HepG2 (cell line): ENCODE measurements around the gene GABBR2. TPM values are rescaled to one million over a fixed set of nuclear protein-coding genes. Genes with fewer than 3 reads are reported as not detected.
A peak's percentile ranks its signal among the peaks of the same experiment; 100 is the strongest.

ENCODE experiments used
- AHR ChIP-seq: IDR thresholded peaks from 2 replicates; pipeline ENCODE4 v1.6.1; 2018; ENCODE audit warnings: missing genetic modification reagents, missing compliant biosample characterization
- ATF7 ChIP-seq, 2 experiments: fragments of 450-650 bp in 1 of 2; sonication (generic) in 1 of 2; formaldehyde crosslinking in 1 of 2; IDR thresholded peaks; 2 replicates each; pipeline versions ENCODE4 v1.4.0 to v1.6.1; 2016 to 2020; ENCODE audit warnings: antibody characterized with exemption in 1 of 2, mild to moderate bottlenecking in 1 of 2, missing genetic modification reagents in 1 of 2
- CHCHD3 ChIP-seq: sonication (generic); formaldehyde crosslinking; IDR thresholded peaks from 2 replicates; pipeline ENCODE4 v1.8.0; 2022; ENCODE audit warnings: mild to moderate bottlenecking, missing genetic modification reagents, moderate library complexity
- EP300 ChIP-seq, 3 experiments: sonication (generic) in 1 of 3; formaldehyde crosslinking in 1 of 3; IDR thresholded peaks; 2 replicates each; pipeline versions ENCODE4 v1.5.1 to v1.6.1; 2011 to 2020; ENCODE audit warnings: low read depth in 2 of 3, low read length in 2 of 3, borderline replicate concordance in 1 of 3, improper control_type of control experiment in 1 of 3, mild to moderate bottlenecking in 1 of 3, missing genetic modification reagents in 1 of 3, moderate library complexity in 1 of 3
- HMGXB4 ChIP-seq, 2 experiments: sonication (generic) in 1 of 2; formaldehyde crosslinking in 1 of 2; IDR thresholded peaks; 2 replicates each; pipeline versions ENCODE4 v1.4.0 to v1.6.1; 2018 to 2020; ENCODE audit warnings: missing genetic modification reagents in 2 of 2, borderline replicate concordance in 1 of 2, low read depth in 1 of 2, mild to moderate bottlenecking in 1 of 2, missing biosample characterization in 1 of 2
- RFX3 ChIP-seq: IDR thresholded peaks from 2 replicates; pipeline ENCODE4 v1.6.1; 2016; ENCODE audit warnings: missing biosample characterization, missing genetic modification reagents
- ZBTB33 ChIP-seq: sonication (generic); formaldehyde crosslinking; IDR thresholded peaks from 2 replicates; pipeline ENCODE4 v1.4.0; 2020; ENCODE audit warnings: missing genetic modification reagents
- ZNF234 ChIP-seq: sonication (generic); formaldehyde crosslinking; conservative IDR thresholded peaks from 2 replicates; pipeline ENCODE4 v1.5.1; 2020; ENCODE audit warnings: mild to moderate bottlenecking, missing genetic modification reagents
- ZNF460 ChIP-seq: sonication (generic); formaldehyde crosslinking; IDR thresholded peaks from 2 replicates; pipeline ENCODE4 v1.5.1; 2020; ENCODE audit warnings: missing genetic modification reagents, mild to moderate bottlenecking, borderline replicate concordance
- ZNF556 ChIP-seq: sonication (generic); formaldehyde crosslinking; IDR thresholded peaks from 2 replicates; pipeline ENCODE4 v1.4.0; 2020; ENCODE audit warnings: mild to moderate bottlenecking, missing genetic modification reagents, borderline replicate concordance
- ZNF776 ChIP-seq: sonication (generic); formaldehyde crosslinking; IDR thresholded peaks from 2 replicates; pipeline ENCODE4 v1.4.0; 2020; ENCODE audit warnings: mild to moderate bottlenecking, missing genetic modification reagents
- ZSCAN21 ChIP-seq: sonication (generic); formaldehyde crosslinking; IDR thresholded peaks from 2 replicates; pipeline ENCODE4 v1.8.0; 2022; ENCODE audit warnings: mild to moderate bottlenecking, missing genetic modification reagents, moderate library complexity, borderline replicate concordance
- ZSCAN5A ChIP-seq: sonication (generic); formaldehyde crosslinking; IDR thresholded peaks from 2 replicates; pipeline ENCODE4 v1.8.0; 2022; ENCODE audit warnings: mild to moderate bottlenecking, missing genetic modification reagents, borderline replicate concordance
- polyA plus RNA-seq, 8 experiments: library from polyadenylated mRNA; depleted of rRNA in 3 of 8; stranded (reverse) in 7 of 8; unstranded in 1 of 8; fragments of >200 nt; fragmentation: Illumina TruSeq in 4 of 8; extraction: Trizol in 4 of 8; gene quantifications; 2 replicates each; pipeline versions ENCODE4 v1.2.1 to v1.2.3, GENCODE V29; 2011 to 2016; ENCODE audit warnings: low read depth in 4 of 8, missing spikeins in 1 of 8, mixed read lengths in 1 of 8; ENCODE audit not compliant: insufficient read depth in 1 of 8
- total RNA-seq, 5 experiments: library from RNA; depleted of rRNA; stranded (reverse); fragments of >200 nt; fragmentation: Illumina TruSeq; extraction: Trizol; gene quantifications; 2 replicates each; pipeline ENCODE4 v1.2.3, GENCODE V29; 2016; ENCODE audit warnings: low read depth in 1 of 5
- TF ChIP-seq, protein P1 (sequence below): sonication (generic); formaldehyde crosslinking; IDR thresholded peaks from 2 replicates; pipeline ENCODE4 v1.4.0; 2020; ENCODE audit warnings: missing genetic modification reagents
- TF ChIP-seq, protein P2 (sequence below): sonication (generic); formaldehyde crosslinking; IDR thresholded peaks from 2 replicates; pipeline ENCODE4 v1.5.1; 2020; ENCODE audit warnings: missing genetic modification reagents, mild to moderate bottlenecking, borderline replicate concordance
- TF ChIP-seq, protein P3 (sequence below): IDR thresholded peaks from 2 replicates; pipeline ENCODE4 v1.6.1; 2016; ENCODE audit warnings: missing compliant biosample characterization, missing genetic modification reagents, borderline replicate concordance

Gene GABBR2
- total and polyA plus RNA-seq, 2 of the 13 experiments (the other 11 are each of a cell fraction or from before 2014, with no cell fraction given): 0.02 TPM; not detected in 1

GRCh38 chr9:98255578-98256296 is 453.0 kb downstream of the GABBR2 start, which contains the start of gene TBC1D2 (continued):
- TF ChIP-seq ZNF556: peak; percentile 55; the same call in 1 of the 2 replicates
- 0 out of 2 replicates have a peak, but pooled peaks have one; percentile 47 for TF ChIP-seq ZNF776 (CRISPR knock-in tag)
- 0 out of 2 replicates have a peak, but pooled peaks have one; percentile 27 for TF ChIP-seq ZBTB33 (CRISPR knock-in tag)
- peak; percentile 75 for TF ChIP-seq ZSCAN21 (CRISPR knock-in tag)
- peak; percentile 44; the same call in 1 of the 2 replicates for TF ChIP-seq ZNF234 (CRISPR knock-in tag)
- TF ChIP-seq, protein P1, sequence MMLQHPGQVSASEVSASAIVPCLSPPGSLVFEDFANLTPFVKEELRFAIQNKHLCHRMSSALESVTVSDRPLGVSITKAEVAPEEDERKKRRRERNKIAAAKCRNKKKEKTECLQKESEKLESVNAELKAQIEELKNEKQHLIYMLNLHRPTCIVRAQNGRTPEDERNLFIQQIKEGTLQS (CRISPR knock-in tag): peak; percentile 49; the same call in 1 of the 2 replicates
- TF ChIP-seq, protein P2, sequence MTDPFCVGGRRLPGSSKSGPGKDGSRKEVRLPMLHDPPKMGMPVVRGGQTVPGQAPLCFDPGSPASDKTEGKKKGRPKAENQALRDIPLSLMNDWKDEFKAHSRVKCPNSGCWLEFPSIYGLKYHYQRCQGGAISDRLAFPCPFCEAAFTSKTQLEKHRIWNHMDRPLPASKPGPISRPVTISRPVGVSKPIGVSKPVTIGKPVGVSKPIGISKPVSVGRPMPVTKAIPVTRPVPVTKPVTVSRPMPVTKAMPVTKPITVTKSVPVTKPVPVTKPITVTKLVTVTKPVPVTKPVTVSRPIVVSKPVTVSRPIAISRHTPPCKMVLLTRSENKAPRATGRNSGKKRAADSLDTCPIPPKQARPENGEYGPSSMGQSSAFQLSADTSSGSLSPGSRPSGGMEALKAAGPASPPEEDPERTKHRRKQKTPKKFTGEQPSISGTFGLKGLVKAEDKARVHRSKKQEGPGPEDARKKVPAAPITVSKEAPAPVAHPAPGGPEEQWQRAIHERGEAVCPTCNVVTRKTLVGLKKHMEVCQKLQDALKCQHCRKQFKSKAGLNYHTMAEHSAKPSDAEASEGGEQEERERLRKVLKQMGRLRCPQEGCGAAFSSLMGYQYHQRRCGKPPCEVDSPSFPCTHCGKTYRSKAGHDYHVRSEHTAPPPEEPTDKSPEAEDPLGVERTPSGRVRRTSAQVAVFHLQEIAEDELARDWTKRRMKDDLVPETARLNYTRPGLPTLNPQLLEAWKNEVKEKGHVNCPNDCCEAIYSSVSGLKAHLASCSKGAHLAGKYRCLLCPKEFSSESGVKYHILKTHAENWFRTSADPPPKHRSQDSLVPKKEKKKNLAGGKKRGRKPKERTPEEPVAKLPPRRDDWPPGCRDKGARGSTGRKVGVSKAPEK (CRISPR knock-in tag): no peak
- TF ChIP-seq AHR (CRISPR knock-in tag): 0 out of 2 replicates have a peak, but pooled peaks have one; percentile 66
- no peak for TF ChIP-seq ZNF460
- TF ChIP-seq, protein P3, sequence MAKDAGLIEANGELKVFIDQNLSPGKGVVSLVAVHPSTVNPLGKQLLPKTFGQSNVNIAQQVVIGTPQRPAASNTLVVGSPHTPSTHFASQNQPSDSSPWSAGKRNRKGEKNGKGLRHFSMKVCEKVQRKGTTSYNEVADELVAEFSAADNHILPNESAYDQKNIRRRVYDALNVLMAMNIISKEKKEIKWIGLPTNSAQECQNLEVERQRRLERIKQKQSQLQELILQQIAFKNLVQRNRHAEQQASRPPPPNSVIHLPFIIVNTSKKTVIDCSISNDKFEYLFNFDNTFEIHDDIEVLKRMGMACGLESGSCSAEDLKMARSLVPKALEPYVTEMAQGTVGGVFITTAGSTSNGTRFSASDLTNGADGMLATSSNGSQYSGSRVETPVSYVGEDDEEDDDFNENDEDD (CRISPR knock-in tag): peak; percentile 74; the same call in 1 of the 2 replicates
- peak; percentile 68; the same call in 1 of the 2 replicates for TF ChIP-seq ZSCAN5A (CRISPR knock-in tag)
- peak in 1 of 2 experiments; percentile 11; a peak in 1 of 4 replicates for TF ChIP-seq EP300 (IDR thresholded peaks at IDR 0.05; ENCODE audit: low read depth in 2 of 2, low read length in 2 of 2)
- TF ChIP-seq EP300 (CRISPR knock-in tag; IDR thresholded peaks at IDR 0.05; ENCODE audit: borderline replicate concordance): no peak
- TF ChIP-seq HMGXB4 (CRISPR knock-in tag; IDR thresholded peaks at IDR 0.05; ENCODE audit: borderline replicate concordance in 1 of 2, low read depth in 1 of 2): peak; percentile 81 to 82; a peak in 3 of 4 replicates
- no peak for TF ChIP-seq ATF7 (IDR thresholded peaks at IDR 0.05)
- TF ChIP-seq ATF7 (CRISPR knock-in tag; IDR thresholded peaks at IDR 0.05): peak; percentile 34; the same call in 1 of the 2 replicates
- no peak for TF ChIP-seq CHCHD3 (CRISPR knock-in tag)
- TF ChIP-seq RFX3 (CRISPR knock-in tag): no peak
